ENCODE data around the gene GFRA3.

GFRA3 gene

DNA sequence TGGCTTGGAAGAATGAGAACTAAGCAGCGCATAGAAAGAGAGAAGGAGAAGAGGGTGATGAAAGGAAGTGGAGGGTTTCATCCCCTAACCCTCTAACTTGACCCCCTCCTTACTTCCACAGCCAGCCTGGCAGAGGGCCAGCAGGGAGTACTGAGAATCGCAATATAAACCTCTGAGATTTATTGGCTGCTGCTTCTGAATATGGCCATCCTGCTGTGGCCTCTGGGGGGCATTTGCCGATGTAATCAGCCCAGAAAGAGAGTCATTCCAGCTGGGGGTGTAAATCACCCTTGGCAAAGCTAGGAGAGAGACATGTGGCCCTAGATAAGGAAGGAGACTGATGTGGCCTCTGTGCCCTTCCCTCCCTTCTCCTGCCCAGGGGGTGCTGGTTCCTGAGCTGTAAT is 960 bp upstream of the GFRA3 start:
- ATAC-seq = peak; percentile 44; the same call in 2 of the 3 replicates

DNA sequence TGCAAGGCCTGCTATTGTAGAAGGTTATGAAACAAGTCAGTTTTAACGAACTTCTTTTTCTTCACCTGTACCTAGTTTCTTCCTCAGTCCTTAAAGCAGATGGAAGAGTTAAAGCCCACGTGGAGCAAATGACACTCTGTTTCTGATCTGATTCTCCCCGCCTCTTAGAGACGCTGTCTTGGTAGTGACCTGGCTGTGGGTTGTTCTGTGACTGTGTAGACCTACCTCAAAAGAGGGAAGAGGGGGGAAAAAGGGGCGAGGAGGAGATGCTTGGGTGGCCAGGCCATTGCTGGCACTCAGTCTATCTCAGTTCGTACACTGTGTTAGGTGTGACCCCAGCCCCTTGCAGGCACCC is 610 bp downstream of the GFRA3 start:
- TF ChIP-seq CSDC2 (CRISPR knock-in tag; IDR thresholded peaks at IDR 0.05) (no peak), ZNF8 (CRISPR knock-in tag; IDR thresholded peaks at IDR 0.05) (no peak), ARNTL (CRISPR knock-in tag; IDR thresholded peaks at IDR 0.05; ENCODE audit: borderline replicate concordance, low read depth) (no peak), TCF4 (CRISPR knock-in tag; IDR thresholded peaks at IDR 0.05; ENCODE audit: borderline replicate concordance) (no peak), TOX (CRISPR knock-in tag; IDR thresholded peaks at IDR 0.05; ENCODE audit: borderline replicate concordance) (no peak), BACH2 (CRISPR knock-in tag; IDR thresholded peaks at IDR 0.05; ENCODE audit: borderline replicate concordance) (no peak), PPARA (CRISPR knock-in tag; IDR thresholded peaks at IDR 0.05; ENCODE audit: borderline replicate concordance) (no peak), ZNF70 (CRISPR knock-in tag; IDR thresholded peaks at IDR 0.05) (no peak)
- ATAC-seq = peak; percentile 26; the same call in 2 of the 3 replicates

More for the DNA sequence above, 960 bp upstream of the GFRA3 start:
- no peak for TF ChIP-seq ZFP30 (CRISPR knock-in tag; IDR thresholded peaks at IDR 0.05)
- TF ChIP-seq, protein P1, sequence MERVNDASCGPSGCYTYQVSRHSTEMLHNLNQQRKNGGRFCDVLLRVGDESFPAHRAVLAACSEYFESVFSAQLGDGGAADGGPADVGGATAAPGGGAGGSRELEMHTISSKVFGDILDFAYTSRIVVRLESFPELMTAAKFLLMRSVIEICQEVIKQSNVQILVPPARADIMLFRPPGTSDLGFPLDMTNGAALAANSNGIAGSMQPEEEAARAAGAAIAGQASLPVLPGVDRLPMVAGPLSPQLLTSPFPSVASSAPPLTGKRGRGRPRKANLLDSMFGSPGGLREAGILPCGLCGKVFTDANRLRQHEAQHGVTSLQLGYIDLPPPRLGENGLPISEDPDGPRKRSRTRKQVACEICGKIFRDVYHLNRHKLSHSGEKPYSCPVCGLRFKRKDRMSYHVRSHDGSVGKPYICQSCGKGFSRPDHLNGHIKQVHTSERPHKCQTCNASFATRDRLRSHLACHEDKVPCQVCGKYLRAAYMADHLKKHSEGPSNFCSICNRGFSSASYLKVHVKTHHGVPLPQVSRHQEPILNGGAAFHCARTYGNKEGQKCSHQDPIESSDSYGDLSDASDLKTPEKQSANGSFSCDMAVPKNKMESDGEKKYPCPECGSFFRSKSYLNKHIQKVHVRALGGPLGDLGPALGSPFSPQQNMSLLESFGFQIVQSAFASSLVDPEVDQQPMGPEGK (CRISPR knock-in tag; IDR thresholded peaks at IDR 0.05; ENCODE audit: borderline replicate concordance) = no peak
- TF ChIP-seq ESRRG (CRISPR knock-in tag; IDR thresholded peaks at IDR 0.05) = no peak
- TF ChIP-seq TCF4 (CRISPR knock-in tag; IDR thresholded peaks at IDR 0.05; ENCODE audit: borderline replicate concordance) = peak; percentile 48; the same call in 1 of the 2 replicates
- TF ChIP-seq RARB (CRISPR knock-in tag; IDR thresholded peaks at IDR 0.05) = no peak

GRCh38 chr5:138272681-138273080 is 1.7 kb downstream of the GFRA3 start:
- TF ChIP-seq ZNF70 (CRISPR knock-in tag; IDR thresholded peaks at IDR 0.05) (no peak), ESRRG (CRISPR knock-in tag; IDR thresholded peaks at IDR 0.05) (no peak), ISL1 (CRISPR knock-in tag; IDR thresholded peaks at IDR 0.05) (no peak), ARNTL (CRISPR knock-in tag; IDR thresholded peaks at IDR 0.05; ENCODE audit: borderline replicate concordance, low read depth) (no peak)

GRCh38 chr5:138271281-138271680 is 3.1 kb downstream of the GFRA3 start:
- TF ChIP-seq ZFP3 (CRISPR knock-in tag; IDR thresholded peaks at IDR 0.05) (no peak), CREB5 (CRISPR knock-in tag; IDR thresholded peaks at IDR 0.05; ENCODE audit: low read depth) (no peak), ZNF565 (CRISPR knock-in tag; conservative IDR thresholded peaks at IDR 0.05; ENCODE audit: low read depth) (no peak), OSR1 (CRISPR knock-in tag; IDR thresholded peaks at IDR 0.05) (no peak), PPARA (CRISPR knock-in tag; IDR thresholded peaks at IDR 0.05; ENCODE audit: borderline replicate concordance) (no peak), GLIS3 (CRISPR knock-in tag; IDR thresholded peaks at IDR 0.05) (no peak), RARB (CRISPR knock-in tag; IDR thresholded peaks at IDR 0.05) (no peak), SNAI2 (CRISPR knock-in tag; IDR thresholded peaks at IDR 0.05) (no peak), ZNF70 (CRISPR knock-in tag; IDR thresholded peaks at IDR 0.05) (no peak), TOX (CRISPR knock-in tag; IDR thresholded peaks at IDR 0.05; ENCODE audit: borderline replicate concordance) (no peak), BACH2 (CRISPR knock-in tag; IDR thresholded peaks at IDR 0.05; ENCODE audit: borderline replicate concordance) (no peak), TCF4 (CRISPR knock-in tag; IDR thresholded peaks at IDR 0.05; ENCODE audit: borderline replicate concordance) (no peak)
- TF ChIP-seq, protein P1 (CRISPR knock-in tag; IDR thresholded peaks at IDR 0.05; ENCODE audit: borderline replicate concordance) = no peak
- TF ChIP-seq, protein P2, sequence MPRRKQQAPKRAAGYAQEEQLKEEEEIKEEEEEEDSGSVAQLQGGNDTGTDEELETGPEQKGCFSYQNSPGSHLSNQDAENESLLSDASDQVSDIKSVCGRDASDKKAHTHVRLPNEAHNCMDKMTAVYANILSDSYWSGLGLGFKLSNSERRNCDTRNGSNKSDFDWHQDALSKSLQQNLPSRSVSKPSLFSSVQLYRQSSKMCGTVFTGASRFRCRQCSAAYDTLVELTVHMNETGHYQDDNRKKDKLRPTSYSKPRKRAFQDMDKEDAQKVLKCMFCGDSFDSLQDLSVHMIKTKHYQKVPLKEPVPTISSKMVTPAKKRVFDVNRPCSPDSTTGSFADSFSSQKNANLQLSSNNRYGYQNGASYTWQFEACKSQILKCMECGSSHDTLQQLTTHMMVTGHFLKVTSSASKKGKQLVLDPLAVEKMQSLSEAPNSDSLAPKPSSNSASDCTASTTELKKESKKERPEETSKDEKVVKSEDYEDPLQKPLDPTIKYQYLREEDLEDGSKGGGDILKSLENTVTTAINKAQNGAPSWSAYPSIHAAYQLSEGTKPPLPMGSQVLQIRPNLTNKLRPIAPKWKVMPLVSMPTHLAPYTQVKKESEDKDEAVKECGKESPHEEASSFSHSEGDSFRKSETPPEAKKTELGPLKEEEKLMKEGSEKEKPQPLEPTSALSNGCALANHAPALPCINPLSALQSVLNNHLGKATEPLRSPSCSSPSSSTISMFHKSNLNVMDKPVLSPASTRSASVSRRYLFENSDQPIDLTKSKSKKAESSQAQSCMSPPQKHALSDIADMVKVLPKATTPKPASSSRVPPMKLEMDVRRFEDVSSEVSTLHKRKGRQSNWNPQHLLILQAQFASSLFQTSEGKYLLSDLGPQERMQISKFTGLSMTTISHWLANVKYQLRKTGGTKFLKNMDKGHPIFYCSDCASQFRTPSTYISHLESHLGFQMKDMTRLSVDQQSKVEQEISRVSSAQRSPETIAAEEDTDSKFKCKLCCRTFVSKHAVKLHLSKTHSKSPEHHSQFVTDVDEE (CRISPR knock-in tag; IDR thresholded peaks at IDR 0.05) = no peak
- ATAC-seq = no peak

More at GRCh38 chr5:138272681-138273080, 1.7 kb downstream of the GFRA3 start:
- ATAC-seq = no peak

Measured in SK-N-SH treated with all-trans-retinoic acid at 6 μM for 48 hours (cell line).